DMS114 treated with DMSO at 0.1 percent for 48 hours (cell line): ENCODE measurements around the gene MEPE.

Experiments used
- DNase-seq: peaks from one replicate; lab custom pipeline; 2025; ENCODE audit not compliant: unreplicated experiment; lab: John Stamatoyannopoulos, UW

MEPE gene, protein sequence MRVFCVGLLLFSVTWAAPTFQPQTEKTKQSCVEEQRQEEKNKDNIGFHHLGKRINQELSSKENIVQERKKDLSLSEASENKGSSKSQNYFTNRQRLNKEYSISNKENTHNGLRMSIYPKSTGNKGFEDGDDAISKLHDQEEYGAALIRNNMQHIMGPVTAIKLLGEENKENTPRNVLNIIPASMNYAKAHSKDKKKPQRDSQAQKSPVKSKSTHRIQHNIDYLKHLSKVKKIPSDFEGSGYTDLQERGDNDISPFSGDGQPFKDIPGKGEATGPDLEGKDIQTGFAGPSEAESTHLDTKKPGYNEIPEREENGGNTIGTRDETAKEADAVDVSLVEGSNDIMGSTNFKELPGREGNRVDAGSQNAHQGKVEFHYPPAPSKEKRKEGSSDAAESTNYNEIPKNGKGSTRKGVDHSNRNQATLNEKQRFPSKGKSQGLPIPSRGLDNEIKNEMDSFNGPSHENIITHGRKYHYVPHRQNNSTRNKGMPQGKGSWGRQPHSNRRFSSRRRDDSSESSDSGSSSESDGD

DNA sequence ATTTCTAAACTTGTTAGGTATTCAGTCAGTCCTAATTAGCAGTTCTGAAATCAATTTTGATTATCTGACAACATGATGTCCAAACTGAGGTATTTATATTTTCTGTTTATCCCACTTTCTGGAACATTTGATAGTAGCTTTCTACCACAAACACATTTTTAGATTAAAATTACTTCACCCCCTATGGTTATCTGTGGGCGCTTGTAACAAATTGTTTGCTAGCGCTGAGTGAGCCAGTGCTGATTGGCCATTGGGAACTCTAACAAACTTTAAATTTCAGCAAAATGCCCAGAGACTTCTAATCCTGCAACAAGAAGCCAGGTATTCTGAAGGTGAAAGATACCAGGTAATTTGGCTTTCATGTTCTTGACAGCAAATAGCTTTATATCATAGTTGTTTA is at the start of gene MEPE:
MEPE (plus strand) TSS at position 301 of the 400 bp plus-strand sequence. CDS start 1,746 bp downstream, outside the sequence.
- no peak for DNase-seq

DNA sequence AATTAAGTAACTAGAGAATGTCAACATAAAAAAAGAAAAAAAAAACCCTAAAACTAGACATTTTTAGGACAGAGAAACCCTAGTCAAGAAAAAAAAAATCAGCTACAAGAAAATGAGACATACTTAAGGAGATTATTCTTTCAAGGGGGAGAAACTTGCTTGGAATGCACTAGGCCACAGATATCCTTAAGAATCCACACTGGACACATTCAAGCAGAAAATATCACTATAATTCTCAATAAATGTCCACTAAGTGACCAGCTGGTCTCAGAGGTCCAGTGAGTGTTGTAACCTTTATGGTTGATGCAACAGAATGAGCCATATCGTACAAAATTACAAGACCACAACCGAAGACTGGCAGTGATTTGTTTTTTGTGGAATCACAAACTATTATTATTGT is 49.0 kb upstream of the MEPE start:
- no peak for DNase-seq

DNA sequence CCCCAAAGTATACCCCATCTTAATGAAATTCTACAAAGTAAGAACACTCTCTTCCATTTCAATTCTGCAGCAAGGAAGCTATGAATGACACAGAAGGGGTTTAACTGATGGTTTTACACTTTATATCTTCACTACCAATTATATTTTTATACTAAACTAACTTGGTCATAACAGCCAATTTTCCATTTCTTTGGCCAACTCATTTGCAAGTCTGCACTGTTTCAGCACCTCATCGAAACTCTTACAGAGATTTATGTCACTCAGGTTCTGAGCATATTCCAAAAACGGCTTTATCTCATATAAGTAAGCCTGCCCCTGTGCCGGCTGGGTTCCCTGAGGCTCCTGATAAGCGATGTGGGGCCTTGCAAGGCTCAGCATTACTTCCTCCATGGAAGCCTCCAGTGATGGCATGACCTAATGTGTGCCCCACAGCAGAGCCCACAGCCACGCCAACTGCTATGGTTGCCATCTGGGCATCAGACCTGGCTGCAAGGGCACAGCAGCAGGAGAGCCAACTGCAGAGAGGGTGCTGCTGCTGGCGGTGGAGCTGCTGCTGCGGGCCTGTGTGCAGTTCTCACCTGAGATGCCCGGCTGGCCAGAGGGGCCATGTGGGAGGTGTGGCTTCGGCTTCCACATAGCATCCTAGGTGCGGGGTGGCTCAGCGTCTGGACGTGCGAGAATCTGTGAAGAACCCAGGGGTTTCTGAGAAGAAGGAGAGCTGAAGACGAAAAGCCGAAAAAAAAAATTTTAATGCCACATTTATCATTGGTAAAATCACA is 46.8 kb upstream of the MEPE start:
- DNase-seq, result no peak

DNA sequence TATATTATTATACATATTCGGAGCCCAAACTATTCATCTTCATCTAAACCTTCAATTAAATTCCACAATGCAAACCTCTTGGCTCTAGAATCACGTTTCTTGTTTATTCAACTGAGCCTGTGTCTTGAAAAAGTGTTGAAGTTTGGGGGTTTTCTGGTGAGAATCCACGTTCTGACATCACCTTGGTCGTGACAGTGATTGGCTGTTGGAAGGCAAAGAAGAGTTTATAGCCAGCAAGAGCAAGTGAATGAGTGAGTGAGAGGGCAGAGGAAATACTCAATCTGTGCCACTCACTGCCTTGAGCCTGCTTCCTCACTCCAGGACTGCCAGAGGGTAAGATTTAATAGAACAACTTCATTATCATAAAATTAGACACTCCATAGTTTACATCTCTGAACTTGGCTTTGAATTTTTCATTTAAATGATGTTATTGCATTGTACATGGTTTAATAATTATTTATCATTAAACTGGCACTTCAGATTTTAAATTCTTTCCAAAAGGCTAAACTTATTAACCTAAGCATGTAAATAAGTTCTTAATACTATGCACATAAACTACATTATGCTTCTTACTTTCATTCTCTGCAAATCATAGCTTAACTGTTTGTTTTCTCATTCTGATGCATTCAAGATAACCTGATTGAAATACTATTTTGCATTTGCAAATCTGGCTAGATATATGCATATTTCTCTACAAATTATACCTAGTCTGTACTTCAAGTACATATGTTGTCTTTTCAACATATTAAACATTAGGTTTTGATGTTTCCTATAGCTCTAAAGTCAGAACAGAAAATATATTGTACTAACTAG is 33.3 kb upstream of the MEPE start, which contains the start of gene IBSP:
IBSP (plus strand) TSS at position 254 of the 813 bp plus-strand sequence. CDS start 2,808 bp downstream, outside the sequence.
- no peak for DNase-seq

DNA sequence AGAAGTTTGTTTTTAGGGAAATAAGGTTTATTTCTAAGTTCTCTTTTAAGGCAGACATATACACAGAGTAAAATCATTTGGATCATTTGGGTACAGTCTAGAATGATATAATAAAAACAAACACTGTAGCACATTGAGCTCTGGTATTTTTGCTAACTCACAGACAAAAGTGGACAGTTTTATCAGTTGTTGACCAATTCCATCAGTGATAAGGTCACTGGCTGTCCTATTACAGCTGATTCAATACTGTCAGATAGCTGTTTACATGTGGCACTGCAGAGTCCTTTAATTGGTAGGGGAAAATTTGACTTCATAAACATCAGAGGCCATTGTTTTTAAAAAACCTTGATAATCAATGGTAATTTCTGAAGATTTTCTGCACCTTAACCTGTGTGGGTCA is 29.9 kb upstream of the MEPE start:
- no peak for DNase-seq

DNA sequence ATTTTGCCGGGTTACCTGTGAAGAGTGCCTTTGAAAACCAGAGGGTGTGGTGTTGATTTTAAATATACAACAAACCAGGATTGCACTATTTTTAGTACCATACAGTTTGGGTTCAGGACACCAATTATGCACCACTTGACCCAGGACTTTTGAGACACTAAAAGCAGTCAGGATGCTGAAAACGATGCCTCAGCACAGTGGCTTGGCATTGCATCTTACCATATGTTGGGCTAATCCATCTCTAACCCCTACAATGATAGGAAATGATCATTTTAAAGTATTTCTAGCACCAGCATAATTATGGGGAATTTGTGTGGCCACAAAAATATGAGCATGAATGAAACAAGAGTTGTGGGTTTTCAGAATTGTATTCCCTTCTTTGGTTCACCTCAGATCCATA is 29.3 kb upstream of the MEPE start:
- DNase-seq, result no peak

DNA sequence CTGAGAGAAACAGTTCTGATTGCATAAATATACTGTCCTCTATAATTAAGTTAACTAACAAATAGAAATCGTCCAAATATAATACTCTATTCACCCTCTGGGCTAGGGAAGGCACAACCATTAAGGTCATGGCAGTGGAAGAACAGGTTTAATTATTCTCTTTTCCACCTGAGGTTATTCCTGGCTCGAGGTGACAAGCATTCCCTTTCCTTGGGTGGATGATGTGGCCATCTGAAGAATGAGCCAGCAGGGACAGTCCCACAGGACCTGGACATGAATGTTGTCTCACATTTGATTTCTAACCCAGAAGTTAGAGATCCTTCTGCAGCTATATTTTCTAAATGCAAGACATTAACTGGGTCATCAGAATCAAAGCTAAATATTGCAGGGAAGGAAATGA is 27.9 kb upstream of the MEPE start:
- DNase-seq, result no peak

DNA sequence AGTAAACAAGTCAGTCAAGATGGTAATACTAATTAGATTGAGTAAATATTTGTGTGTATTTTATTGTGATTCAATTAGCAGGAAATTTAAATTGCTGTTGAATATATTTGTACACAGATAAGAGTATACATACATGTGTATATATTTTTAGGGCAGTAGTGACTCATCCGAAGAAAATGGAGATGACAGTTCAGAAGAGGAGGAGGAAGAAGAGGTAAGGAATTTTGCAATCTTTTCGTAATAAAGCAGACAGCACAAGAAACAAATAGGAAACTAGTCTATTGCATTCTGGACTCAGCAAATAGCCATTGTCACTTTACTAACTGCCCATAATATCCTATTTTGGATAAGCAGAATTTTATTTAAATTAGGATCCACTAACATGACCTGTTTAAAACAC is 26.8 kb upstream of the MEPE start:
- no peak for DNase-seq

DNA sequence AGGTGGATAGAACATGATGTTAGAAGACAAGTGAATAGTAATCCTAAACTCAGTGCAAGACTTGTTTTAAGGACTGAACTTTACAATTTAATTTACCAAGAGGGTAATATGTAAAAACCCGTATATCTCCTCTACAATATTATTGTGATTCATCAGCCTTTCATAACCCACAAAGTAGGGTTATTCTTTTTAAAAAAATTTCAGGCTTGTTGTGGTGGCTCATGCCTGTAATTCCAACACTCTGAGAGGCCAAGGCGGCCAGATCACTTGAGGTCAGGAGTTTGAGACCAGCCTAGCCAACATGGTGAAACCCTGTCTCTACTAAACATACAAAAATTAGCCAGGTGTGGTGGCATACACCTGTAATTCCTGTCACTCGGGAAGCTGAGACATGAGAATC is 26.2 kb upstream of the MEPE start:
- no peak for DNase-seq

DNA sequence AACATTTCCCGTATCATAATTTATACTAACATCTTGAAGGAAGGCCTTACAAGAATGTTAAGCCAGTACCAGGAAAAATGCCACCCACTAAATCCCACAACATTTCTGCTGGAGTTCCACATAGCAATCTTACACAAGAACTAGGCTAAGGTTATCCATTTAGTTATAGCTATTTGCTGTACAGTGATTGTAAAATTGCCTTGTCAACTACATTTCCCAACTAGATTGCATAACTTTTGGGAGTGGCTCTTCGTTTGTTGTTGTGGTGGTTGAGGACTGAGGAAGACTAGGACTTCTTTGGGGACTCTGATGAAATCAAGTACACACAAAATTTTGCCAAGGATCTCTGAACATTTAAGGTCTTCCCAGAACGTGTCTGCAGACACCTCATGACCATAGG is 25.4 kb upstream of the MEPE start:
- DNase-seq, result no peak

DNA sequence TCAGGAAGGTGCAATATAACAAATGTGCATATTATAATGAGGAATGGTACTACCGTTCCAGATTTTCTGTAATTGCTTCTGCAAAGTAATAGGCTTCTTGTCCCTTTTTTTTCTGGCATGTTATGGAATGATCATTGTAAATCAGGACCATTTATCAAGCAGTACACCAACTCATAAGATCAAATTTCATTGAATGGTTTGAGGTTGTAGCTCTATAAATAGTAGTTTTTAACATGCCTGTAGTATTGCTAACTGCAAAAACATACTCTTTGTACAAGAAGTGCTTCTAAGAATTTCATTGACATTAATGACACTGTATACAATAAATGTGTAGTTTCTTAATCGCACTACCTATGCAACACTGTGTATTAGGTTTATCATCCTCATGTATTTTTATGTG is 20.8 kb upstream of the MEPE start:
- no peak for DNase-seq

DNA sequence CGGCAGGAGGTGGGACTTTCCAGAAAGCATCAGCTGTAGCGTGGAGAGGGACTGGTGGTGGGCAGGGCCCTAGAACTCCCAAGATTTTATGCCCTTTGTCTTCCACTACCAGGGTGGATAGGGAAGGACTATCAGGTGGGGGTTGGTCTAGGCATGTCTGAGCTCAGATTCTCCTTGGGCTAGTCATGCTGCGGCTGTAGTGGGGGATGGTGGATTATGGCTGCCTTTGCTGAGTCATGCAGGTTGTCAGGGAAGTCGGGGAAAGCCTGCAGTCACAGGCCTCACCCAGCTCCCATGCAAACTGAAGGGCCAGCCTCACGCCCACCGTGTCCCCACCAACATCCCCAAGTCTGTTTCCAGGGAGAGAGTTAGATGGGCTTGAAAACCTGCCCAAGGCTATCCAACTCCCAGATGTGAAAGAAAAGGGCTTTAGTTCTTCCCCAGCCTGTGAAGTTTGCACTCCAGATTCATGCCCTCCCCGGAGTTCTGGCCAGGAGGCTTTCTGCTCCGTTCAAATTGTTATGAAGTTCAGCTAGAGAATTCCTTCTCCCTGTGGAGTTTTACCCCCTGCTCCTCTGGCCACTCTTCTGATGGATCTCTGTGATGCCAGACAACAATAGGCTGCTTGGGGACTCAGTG is 13.4 kb upstream of the MEPE start:
- DNase-seq, result no peak

DNA sequence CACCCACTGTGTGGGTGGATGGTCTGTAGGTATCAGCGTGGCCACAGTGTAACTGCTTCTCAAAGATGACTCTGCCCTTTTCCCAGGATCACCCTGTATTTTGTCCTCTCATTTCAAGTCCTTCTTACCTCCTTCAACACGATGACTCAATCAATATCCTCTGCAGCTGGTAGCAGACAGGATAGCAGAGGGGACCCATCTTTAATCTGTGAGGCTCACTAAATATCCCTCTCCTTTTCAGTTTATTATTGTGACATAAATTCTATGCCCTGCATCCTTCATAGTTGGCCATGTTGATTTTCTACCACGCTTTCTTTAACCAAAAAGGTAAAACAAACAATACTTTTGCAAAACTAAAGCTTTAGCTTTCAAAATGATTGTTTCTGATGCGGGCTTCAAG is 9.6 kb upstream of the MEPE start:
- DNase-seq, result no peak

DNA sequence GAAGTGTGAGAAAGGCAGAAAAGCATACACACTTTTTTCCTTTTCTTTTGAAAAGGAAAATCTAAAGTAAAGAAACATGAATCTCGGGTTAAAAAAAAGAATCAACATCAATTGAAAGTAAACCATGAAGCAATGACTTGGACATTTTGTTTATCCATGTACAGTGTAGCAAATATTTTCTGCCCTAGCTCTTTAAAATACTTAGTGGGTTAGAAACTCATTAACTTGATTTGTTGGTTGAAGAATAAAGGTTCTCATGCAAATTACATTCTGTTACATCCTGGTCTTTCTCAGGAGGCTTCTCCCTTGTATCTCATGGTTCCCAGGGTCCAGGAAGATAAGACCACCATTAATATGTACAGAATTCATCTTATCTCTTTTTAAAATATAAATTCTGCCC is 9.0 kb upstream of the MEPE start:
- DNase-seq, result no peak

DNA sequence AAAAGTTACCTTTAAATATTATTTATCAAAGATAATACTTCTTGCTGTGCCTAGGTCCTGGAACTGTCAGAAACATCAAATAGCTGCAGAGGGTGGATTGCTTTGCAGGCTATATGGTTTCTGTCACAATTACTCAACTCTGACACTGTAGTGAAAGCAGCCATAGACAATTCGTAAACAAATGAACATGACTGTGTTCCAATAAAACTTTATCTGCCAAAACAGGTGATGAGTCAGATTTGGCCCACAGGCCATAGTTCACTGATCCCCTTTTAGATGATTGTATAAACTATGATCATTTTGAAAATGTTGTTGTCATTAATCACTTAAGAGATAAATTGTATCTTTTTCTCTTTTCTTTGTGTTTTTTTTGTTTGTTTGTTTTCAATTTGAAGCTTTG is 8.4 kb upstream of the MEPE start:
- no peak for DNase-seq

DNA sequence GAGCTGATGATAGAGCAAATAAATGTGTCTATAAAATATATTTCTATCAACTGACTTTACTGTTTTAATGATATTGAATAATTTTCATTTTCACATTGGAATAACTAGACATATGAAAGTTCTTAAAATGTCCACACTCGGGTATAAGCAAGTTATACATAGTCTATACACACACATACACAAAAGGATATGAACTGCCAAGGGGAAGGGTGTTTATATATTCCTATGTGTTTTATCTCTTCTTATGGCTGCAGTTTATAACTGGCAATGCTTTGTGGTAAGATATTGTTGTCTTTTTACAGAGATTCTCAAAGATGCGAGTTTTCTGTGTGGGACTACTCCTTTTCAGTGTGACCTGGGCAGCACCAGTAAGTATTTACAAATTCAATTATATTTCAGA is 1.6 kb downstream of the MEPE start:
- no peak for DNase-seq

DNA sequence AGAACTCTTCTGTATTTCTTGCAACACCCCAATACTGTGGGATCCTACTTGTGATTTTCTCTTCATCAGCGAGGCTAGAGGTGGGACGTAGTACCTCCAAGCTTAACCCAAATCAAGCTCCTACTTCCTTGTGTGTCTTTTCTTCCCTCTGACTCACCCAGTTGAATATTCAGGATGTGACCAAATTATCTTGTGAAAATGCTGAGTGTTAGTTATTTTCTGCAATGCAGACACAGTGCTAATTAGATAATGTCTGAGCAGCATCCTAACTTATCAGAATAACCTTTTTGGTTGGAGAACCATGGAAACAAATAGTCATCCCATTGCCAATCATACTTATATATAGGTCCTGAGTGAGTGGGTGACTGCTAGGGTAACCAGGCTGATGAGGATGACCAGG is 2.4 kb downstream of the MEPE start:
- DNase-seq, result no peak

DNA sequence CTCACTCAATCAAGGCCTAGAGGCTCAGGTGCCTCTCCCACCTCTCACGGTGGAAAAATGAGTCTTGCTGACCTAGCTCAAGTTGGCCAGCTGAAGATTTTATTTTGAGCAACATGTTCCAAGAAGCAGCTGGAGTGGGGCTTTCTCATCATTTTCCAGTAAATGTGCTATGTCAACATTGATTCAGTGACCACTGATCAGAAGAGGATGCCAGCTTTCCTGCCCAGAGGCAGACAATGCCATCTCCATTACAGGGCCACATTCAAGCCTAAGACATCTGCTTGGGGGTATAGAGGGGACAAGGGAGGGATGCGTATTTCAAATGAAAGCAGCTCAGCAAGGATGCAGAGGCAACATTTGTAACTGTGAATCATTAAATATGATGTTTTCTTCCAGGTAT is 3.0 kb downstream of the MEPE start:
- DNase-seq, result no peak

DNA sequence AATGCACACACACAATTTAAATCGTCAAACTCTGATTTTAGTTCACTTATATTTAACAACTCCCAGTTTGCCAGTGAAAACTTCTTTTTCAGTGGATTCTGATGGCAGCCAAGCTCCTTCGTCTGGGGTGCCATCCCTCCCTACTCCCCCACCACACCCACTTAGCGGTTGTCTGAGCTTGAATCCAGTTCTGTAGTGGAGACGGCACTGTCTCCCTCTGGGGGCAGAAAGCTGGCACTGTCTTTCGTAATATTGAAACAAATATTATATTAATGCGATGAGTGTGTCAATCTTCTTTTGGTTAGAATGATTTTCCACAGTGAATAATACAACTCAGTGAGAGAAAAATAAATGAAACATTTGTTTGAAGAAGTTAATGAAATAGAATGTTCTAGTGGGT is 5.4 kb downstream of the MEPE start:
- DNase-seq, result no peak

DNA sequence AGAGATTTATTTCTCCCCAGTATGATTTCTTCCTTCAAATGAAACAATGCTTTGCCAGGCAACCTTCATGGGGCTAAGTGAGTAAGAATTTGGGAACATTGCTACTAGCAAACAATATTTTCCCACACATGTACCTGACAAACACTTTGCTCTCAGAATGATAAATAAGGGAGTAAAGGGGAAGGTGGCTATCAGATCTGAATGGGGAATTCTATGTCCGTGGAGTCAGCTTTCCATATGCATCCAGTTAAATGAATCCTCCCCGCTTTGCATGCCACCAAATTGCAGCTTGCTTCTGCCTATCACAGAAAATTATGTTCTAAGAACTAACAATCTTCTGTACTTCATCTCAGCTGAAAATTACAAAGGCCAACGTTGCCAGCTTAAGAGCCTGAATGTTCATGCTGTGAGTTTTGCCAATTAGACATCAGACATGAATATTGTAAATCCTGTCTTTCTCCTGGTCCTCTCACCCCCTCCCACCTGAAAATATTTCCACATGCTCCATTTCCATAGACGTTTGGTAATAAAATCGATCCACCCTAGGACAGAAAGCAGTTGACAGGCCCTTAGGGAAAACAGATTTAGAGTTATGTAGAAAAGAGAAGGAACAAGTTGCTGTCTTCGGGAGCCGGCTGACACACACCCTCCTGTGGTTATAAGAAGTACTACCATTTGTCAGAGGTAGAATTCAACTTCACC is 6.3 kb downstream of the MEPE start:
- no peak for DNase-seq
